Endodermal cell (in vitro differentiated cells): ENCODE results near the gene TLE4. TPM values are rescaled to one million over a fixed set of nuclear protein-coding genes. Genes with fewer than 3 reads are reported as not detected.

Experiments used
- DNase-seq: peaks from one replicate; pipeline ENCODE4 v3.0.0-alpha.2; 2017
- H3K27ac ChIP-seq: 2 replicates; pipeline ENCODE4 v1.5.1; 2013; ENCODE audit warnings: mild to moderate bottlenecking, low read depth, low read length, moderate library complexity
- H3K27me3 ChIP-seq: 2 replicates; pipeline ENCODE4 v1.6.1; 2013; ENCODE audit warnings: mild to moderate bottlenecking, low read length, moderate library complexity; ENCODE audit not compliant: insufficient read depth, control insufficient read depth, poor library complexity, severe bottlenecking
- H3K36me3 ChIP-seq: 2 replicates; pipeline ENCODE4 v1.7.0; 2013; ENCODE audit warnings: mild to moderate bottlenecking, low read length, moderate library complexity; ENCODE audit not compliant: control insufficient read depth, insufficient read depth
- H3K4me1 ChIP-seq: one replicate; pipeline ENCODE4 v1.7.0; 2013; ENCODE audit warnings: low read length; ENCODE audit not compliant: control insufficient read depth, insufficient read depth
- H3K4me3 ChIP-seq: 2 replicates; pipeline ENCODE4 v1.5.1; 2013; ENCODE audit warnings: mild to moderate bottlenecking, low read length, moderate library complexity
- H3K9ac ChIP-seq: 2 replicates; pipeline ENCODE4 v1.6.1; 2013; ENCODE audit warnings: mild to moderate bottlenecking, low read length, moderate library complexity; ENCODE audit not compliant: poor library complexity, severe bottlenecking; ENCODE audit errors: extremely low read depth
- H3K9me3 ChIP-seq: 2 replicates; pipeline ENCODE4 v1.6.1; 2013; ENCODE audit warnings: mild to moderate bottlenecking, low read length, moderate library complexity; ENCODE audit not compliant: control insufficient read depth
- H3K27ac Mint-ChIP-seq: 2 replicates; pipeline ENCODE4 v1.8.0; 2020; ENCODE audit warnings: mixed read lengths
- H3K27me3 Mint-ChIP-seq: 2 replicates; pipeline ENCODE4 v1.8.0; 2021; ENCODE audit warnings: mild to moderate bottlenecking, mixed read lengths; ENCODE audit not compliant: insufficient read depth
- H3K36me3 Mint-ChIP-seq: 2 replicates; pipeline ENCODE4 v1.8.0; 2020; ENCODE audit warnings: low read depth, mixed read lengths
- H3K4me1 Mint-ChIP-seq: 2 replicates; pipeline ENCODE4 v1.8.0; 2020; ENCODE audit warnings: mixed read lengths
- H3K4me3 Mint-ChIP-seq: 2 replicates; pipeline ENCODE4 v1.8.0; 2020; ENCODE audit warnings: mild to moderate bottlenecking, moderate library complexity, mixed read lengths
- H3K9me3 Mint-ChIP-seq: 2 replicates; pipeline ENCODE4 v1.8.0; 2020; ENCODE audit warnings: mild to moderate bottlenecking, mixed read lengths
- WGBS, 2 experiments: methylation state at CpG; one replicate each; pipeline versions ENCODE4 v1.1.5 to v1.1.7; 2013; ENCODE audit warnings: missing lambda C conversion rate in 2 of 2, mixed read lengths in 1 of 2; ENCODE audit not compliant: insufficient coverage in 1 of 2, insufficient read length in 1 of 2; 5-methylcytosine and 5-hydroxymethylcytosine counted together
- total RNA-seq, 2 donors: library from RNA; stranded (reverse); fragmentation: NEBNext Ultra II Directional in 1 of 2; extraction: Animal tissue kit (Norgen Biotek cat#: 25700) in 1 of 2; gene quantifications; 2 replicates in 1 of 2; 3 replicates in 1 of 2; pipeline ENCODE4 v1.2.1, GENCODE V29; 2021
- TF ChIP-seq, protein P1 (sequence below): fragments of 200-600 bp; sonication (generic); conservative IDR thresholded peaks from 2 replicates; pipeline ENCODE4 v1.5.0; 2021; ENCODE audit warnings: antibody characterized with exemption, mild to moderate bottlenecking

TLE4 gene
- total RNA-seq, 2 donors from 2014 or later: 16.7 to 25.5 TPM

- Histone ChIP-seq H3K27me3 (no peaks in the 10 kb centered on the region), H3K4me3 (no peak overlapping the region), H3K9me3 (no peaks in the 10 kb centered on the region), H3K4me1 (no peaks in the 10 kb centered on the region), H3K27ac (no peak overlapping the region), H3K36me3 (no peaks in the 10 kb centered on the region), H3K9ac (no peak overlapping the region)
- no peak for DNase-seq
- Mint-ChIP-seq H3K9me3 (peaks cover 6% of the 10 kb centered on the region), H3K4me1 (no peaks in the 10 kb centered on the region), H3K4me3 (no peak overlapping the region), H3K36me3 (no peaks in the 10 kb centered on the region), H3K27ac (no peak overlapping the region), H3K27me3 (no peaks in the 10 kb centered on the region)
- 85% methylated on average over 1 of the region's 1 CpG; no CpG with 5 or more reads in 1 of the 2 experiments for WGBS, 2 experiments
- TF ChIP-seq, protein P1, sequence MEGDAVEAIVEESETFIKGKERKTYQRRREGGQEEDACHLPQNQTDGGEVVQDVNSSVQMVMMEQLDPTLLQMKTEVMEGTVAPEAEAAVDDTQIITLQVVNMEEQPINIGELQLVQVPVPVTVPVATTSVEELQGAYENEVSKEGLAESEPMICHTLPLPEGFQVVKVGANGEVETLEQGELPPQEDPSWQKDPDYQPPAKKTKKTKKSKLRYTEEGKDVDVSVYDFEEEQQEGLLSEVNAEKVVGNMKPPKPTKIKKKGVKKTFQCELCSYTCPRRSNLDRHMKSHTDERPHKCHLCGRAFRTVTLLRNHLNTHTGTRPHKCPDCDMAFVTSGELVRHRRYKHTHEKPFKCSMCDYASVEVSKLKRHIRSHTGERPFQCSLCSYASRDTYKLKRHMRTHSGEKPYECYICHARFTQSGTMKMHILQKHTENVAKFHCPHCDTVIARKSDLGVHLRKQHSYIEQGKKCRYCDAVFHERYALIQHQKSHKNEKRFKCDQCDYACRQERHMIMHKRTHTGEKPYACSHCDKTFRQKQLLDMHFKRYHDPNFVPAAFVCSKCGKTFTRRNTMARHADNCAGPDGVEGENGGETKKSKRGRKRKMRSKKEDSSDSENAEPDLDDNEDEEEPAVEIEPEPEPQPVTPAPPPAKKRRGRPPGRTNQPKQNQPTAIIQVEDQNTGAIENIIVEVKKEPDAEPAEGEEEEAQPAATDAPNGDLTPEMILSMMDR: no peak
Observed at GRCh38 chr9:79526149-79526672, 45.6 kb upstream of the TLE4 start.

GRCh38 chr9:79535534-79535933 is 36.2 kb upstream of the TLE4 start:
- no peaks in the 10 kb centered on the region for H3K27me3 Mint-ChIP-seq
- no peak overlapping the region for H3K4me3 Mint-ChIP-seq
- Histone ChIP-seq H3K4me1 (no peaks in the 10 kb centered on the region), H3K36me3 (no peaks in the 10 kb centered on the region), H3K27ac (no peak overlapping the region), H3K9me3 (peaks cover 5% of the 10 kb centered on the region), H3K27me3 (no peaks in the 10 kb centered on the region), H3K4me3 (no peak overlapping the region), H3K9ac (no peak overlapping the region)
- H3K36me3 Mint-ChIP-seq: no peaks in the 10 kb centered on the region
- H3K9me3 Mint-ChIP-seq: peaks cover 2% of the 10 kb centered on the region
- TF ChIP-seq, protein P1: no peak
- no peak for DNase-seq
- WGBS, 2 experiments: 100% methylated on average over 1 of the region's 1 CpG; no CpG with 5 or more reads in 1 of the 2 experiments
- H3K4me1 Mint-ChIP-seq: no peaks in the 10 kb centered on the region
- no peak overlapping the region for H3K27ac Mint-ChIP-seq

GRCh38 chr9:79537838-79538237 is 33.9 kb upstream of the TLE4 start:
- Mint-ChIP-seq H3K27me3 (no peaks in the 10 kb centered on the region), H3K9me3 (peaks cover 2% of the 10 kb centered on the region), H3K4me1 (peaks cover 2% of the 10 kb centered on the region), H3K27ac (no peak overlapping the region), H3K36me3 (no peaks in the 10 kb centered on the region), H3K4me3 (no peak overlapping the region)
- no peak overlapping the region for H3K9ac ChIP-seq
- no peak overlapping the region for H3K4me3 ChIP-seq
- H3K27me3 ChIP-seq: no peaks in the 10 kb centered on the region
- no peak overlapping the region for H3K27ac ChIP-seq
- no peaks in the 10 kb centered on the region for H3K36me3 ChIP-seq
- WGBS, 2 experiments: 95 to 100% methylated on average over 1 to 2 of the region's 2 CpGs
- DNase-seq: no peak
- no peaks in the 10 kb centered on the region for H3K4me1 ChIP-seq
- H3K9me3 ChIP-seq: peaks cover 5% of the 10 kb centered on the region
- TF ChIP-seq, protein P1: no peak
